Muscle of leg (tissue), 11 donors: ENCODE results near the gene CACNA1D. TPM values are rescaled to one million over a fixed set of nuclear protein-coding genes. Genes with fewer than 3 reads are reported as not detected.

ENCODE experiments used
- DNase-seq: peaks from one replicate; pipeline ENCODE4 v3.0.0; 2013
- H3K27ac ChIP-seq: one replicate; pipeline ENCODE4 v1.5.1; 2013; ENCODE audit warnings: mild to moderate bottlenecking, low read length, control low read depth
- H3K27me3 ChIP-seq: one replicate; pipeline ENCODE4 v1.6.1; 2013; ENCODE audit warnings: low read length; ENCODE audit not compliant: control insufficient read depth, insufficient read depth
- H3K36me3 ChIP-seq: one replicate; pipeline ENCODE4 v1.6.1; 2013; ENCODE audit warnings: low read length; ENCODE audit not compliant: control insufficient read depth, insufficient read depth
- H3K4me1 ChIP-seq: one replicate; pipeline ENCODE4 v1.6.1; 2013; ENCODE audit warnings: low read length; ENCODE audit not compliant: control insufficient read depth, insufficient read depth
- H3K4me3 ChIP-seq: one replicate; pipeline ENCODE4 v1.5.1; 2013; ENCODE audit warnings: low read length, control low read depth
- H3K9me3 ChIP-seq: replicated peaks from 2 replicates; pipeline ENCODE4 v1.6.1; 2013; ENCODE audit warnings: low read depth, low read length; ENCODE audit not compliant: control insufficient read depth
- WGBS: methylation state at CpG from one replicate; pipeline ENCODE4 v1.1.5; 2013; ENCODE audit warnings: missing lambda C conversion rate; ENCODE audit not compliant: insufficient coverage; 5-methylcytosine and 5-hydroxymethylcytosine counted together
- polyA plus RNA-seq, 8 donors: library from polyadenylated mRNA; unstranded; fragments of 120-200 nt; gene quantifications; one replicate each; pipeline versions ENCODE4 v1.2.1 to v1.2.3, GENCODE V29; 2013; ENCODE audit warnings: inconsistent platforms in 1 of 8, low replicate concordance in 1 of 8; ENCODE audit not compliant: insufficient read length in 8 of 8, insufficient read depth in 1 of 8
- total RNA-seq: library from RNA; stranded (reverse); fragments of 120-200 nt; gene quantifications from one replicate; pipeline ENCODE4 v1.2.4, GENCODE V29; 2013

Gene CACNA1D
- total and polyA plus RNA-seq, 9 donors: 0.86 to 6.3 (median 2.1) TPM

DNA sequence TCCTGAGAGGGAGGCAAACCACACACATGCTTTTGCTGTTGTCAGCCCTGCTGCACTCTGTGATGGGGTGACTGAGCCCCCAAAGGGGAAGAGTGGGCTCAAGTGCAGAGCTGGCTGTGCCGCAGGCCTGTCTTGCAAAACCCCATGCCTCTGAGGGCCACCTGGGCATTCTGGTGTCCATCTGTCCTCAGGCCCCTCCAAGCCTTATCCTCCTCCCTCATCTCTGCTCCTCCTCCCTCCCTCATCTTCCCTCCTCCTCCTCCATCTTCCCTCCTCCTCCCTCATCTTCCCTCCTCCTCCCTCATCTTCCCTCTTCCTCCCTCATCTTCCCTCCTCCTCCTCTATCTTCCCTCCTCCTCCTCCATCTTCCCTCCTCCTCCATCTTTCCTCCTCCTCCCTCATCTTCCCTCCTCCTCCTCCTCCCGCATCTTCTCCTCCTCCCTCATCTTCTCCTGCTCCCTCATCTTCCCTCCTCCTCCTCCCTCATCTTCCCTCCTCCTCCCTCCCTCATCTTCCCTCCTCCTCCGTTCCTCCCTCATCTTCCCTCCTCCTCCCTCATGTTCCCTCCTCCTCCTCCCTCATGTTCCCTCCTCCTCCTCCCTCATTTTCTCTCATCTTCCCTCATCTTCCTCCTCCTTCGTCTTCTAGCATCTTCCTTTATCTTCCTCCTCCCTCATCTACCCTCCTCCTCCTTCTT, 311.2 kb downstream of the CACNA1D start:
- H3K4me1 ChIP-seq: peaks cover 26% of the 10 kb centered on the region
- DNase-seq: no peak
- no peaks in the 10 kb centered on the region for H3K36me3 ChIP-seq
- no peak overlapping the region for H3K27ac ChIP-seq
- no peak overlapping the region for H3K4me3 ChIP-seq
- H3K9me3 ChIP-seq: no peaks in the 10 kb centered on the region
- no peaks in the 10 kb centered on the region for H3K27me3 ChIP-seq
- WGBS: 73% methylated on average over 3 of the region's 4 CpGs

DNA sequence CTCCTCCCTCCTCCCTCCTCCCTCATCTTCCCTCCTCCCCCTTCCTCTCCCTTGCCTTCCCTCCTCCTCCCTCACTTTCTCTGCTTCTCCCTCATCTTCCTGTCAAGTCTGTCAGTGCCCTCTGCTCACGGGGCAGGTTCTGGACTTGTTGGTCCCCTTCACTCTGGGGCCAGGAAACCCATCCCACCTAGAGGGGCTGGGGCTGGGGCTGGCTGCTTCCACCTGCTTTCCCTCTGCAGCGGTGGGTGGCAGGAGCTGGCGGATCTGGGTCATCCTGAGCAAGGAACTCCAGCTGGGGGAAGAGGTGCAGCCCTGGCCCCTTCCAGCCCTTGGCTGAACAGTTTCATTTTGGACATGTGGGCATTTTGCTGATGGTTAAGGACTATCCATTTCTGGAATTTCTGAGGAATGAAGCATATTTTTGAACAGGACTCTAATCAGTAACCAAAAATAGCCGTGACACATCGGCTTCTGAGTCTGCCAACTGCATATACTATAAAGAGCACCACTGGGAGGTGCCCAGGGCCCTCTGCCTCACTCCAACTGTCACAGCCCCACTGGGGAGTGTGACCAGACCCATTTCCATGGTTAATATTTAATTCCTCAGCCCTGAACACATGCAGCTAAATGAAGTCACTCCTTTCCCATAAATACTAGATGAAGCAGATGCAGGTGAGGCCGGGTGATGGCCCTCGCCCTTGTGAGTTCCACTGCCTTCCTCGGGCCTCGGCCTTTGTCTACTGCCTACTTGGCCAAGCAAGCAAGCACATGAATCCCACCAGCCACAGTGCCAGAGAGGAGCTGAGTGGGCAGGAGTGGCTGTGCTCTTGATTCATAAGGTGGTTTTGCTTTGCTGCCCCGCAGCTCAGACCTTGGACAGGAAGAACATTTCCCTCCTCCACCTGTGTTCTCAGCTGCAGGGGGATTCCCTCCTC, 312.0 kb downstream of the CACNA1D start:
- DNase-seq: no peak
- peaks cover 26% of the 10 kb centered on the region for H3K4me1 ChIP-seq
- no peaks in the 10 kb centered on the region for H3K27me3 ChIP-seq
- WGBS: 72% methylated on average over 7 of the region's 10 CpGs
- H3K9me3 ChIP-seq: no peaks in the 10 kb centered on the region
- no peak overlapping the region for H3K4me3 ChIP-seq
- H3K36me3 ChIP-seq: no peaks in the 10 kb centered on the region
- no peak overlapping the region for H3K27ac ChIP-seq

- WGBS: 67% methylated on average over 14 of the region's 15 CpGs
- Histone ChIP-seq H3K27me3 (no peaks in the 10 kb centered on the region), H3K36me3 (no peaks in the 10 kb centered on the region), H3K27ac (no peak overlapping the region), H3K9me3 (no peaks in the 10 kb centered on the region), H3K4me3 (no peak overlapping the region), H3K4me1 (peaks cover 26% of the 10 kb centered on the region)
- DNase-seq: no peak
Measured at GRCh38 chr3:53807117-53807810, 312.9 kb downstream of the CACNA1D start.

GRCh38 chr3:53808496-53808895, 314.1 kb downstream of the CACNA1D start:
- WGBS: 88% methylated on average over 10 of the region's 13 CpGs
- H3K36me3 ChIP-seq: no peaks in the 10 kb centered on the region

DNA sequence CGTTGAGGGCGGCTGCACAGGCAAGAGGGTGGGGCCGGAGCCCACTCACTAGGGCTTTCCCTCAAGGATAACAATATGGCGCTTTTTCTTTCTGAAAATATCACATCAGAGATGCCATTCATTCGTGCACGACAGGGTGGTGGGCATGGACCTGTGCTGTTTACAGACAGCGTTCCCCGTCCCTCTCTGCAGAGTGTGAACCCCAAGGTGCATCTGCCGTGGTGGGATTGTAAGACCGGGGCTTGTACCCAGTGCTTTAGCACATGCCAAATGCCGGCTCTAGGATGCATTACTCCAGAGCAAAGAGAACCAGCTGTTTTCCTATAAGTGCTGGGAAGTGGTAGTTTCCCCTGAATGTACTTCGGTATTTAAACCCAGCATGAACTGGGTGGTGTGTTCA, 314.9 kb downstream of the CACNA1D start:
- no peak overlapping the region for H3K4me3 ChIP-seq
- no peaks in the 10 kb centered on the region for H3K9me3 ChIP-seq
- WGBS: 85% methylated on average over 8 of the region's 12 CpGs
- no peak overlapping the region for H3K27ac ChIP-seq
- no peaks in the 10 kb centered on the region for H3K27me3 ChIP-seq
- no peaks in the 10 kb centered on the region for H3K36me3 ChIP-seq
- no peak for DNase-seq
- H3K4me1 ChIP-seq: peaks cover 20% of the 10 kb centered on the region

More at GRCh38 chr3:53808496-53808895, 314.1 kb downstream of the CACNA1D start:
- Histone ChIP-seq H3K27ac (no peak overlapping the region), H3K4me1 (peaks cover 26% of the 10 kb centered on the region), H3K27me3 (no peaks in the 10 kb centered on the region), H3K9me3 (no peaks in the 10 kb centered on the region), H3K4me3 (no peak overlapping the region)
- no peak for DNase-seq

GRCh38 chr3:53809764-53810400, 315.5 kb downstream of the CACNA1D start:
- no peaks in the 10 kb centered on the region for H3K36me3 ChIP-seq
- no peak overlapping the region for H3K4me3 ChIP-seq
- H3K4me1 ChIP-seq: peaks cover 15% of the 10 kb centered on the region
- no peak overlapping the region for H3K27ac ChIP-seq
- H3K9me3 ChIP-seq: no peaks in the 10 kb centered on the region
- no peaks in the 10 kb centered on the region for H3K27me3 ChIP-seq
- DNase-seq: no peak
- WGBS: 87% methylated on average over 21 of the region's 28 CpGs

- Histone ChIP-seq H3K9me3 (no peaks in the 10 kb centered on the region), H3K4me3 (no peak overlapping the region)
- 90% methylated on average over 18 of the region's 24 CpGs for WGBS
Measured at GRCh38 chr3:53811143-53811927, 316.9 kb downstream of the CACNA1D start.

GRCh38 chr3:53812434-53812833, 318.0 kb downstream of the CACNA1D start:
- H3K4me1 ChIP-seq: no peaks in the 10 kb centered on the region
- WGBS: 38% methylated on average over 4 of the region's 4 CpGs
- no peaks in the 10 kb centered on the region for H3K27me3 ChIP-seq
- H3K27ac ChIP-seq: no peak overlapping the region
- no peak overlapping the region for H3K4me3 ChIP-seq
- no peaks in the 10 kb centered on the region for H3K9me3 ChIP-seq
- H3K36me3 ChIP-seq: no peaks in the 10 kb centered on the region
- no peak for DNase-seq

More at GRCh38 chr3:53811143-53811927, 316.9 kb downstream of the CACNA1D start:
- H3K27ac ChIP-seq: no peak overlapping the region
- no peaks in the 10 kb centered on the region for H3K36me3 ChIP-seq
- H3K4me1 ChIP-seq: peaks cover 10% of the 10 kb centered on the region
- H3K27me3 ChIP-seq: no peaks in the 10 kb centered on the region
- DNase-seq: no peak

DNA sequence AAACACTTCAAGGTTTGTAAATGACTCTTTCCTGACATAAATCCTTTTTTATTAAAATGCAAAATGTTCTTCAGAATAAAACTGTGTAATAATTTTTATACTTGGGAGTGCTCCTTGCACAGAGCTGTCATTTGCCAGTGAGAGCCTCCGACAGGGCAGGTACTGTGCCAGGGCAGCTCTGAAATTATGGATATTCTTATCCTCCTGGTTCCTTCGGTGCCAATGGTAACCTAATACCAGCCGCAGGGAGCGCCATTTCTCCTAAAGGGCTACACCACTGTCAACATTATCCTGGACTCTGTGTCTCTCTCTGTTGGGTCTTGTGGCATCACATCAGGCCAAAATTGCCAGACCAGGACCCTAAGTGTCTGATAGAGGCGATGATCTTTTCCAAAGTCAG, 318.8 kb downstream of the CACNA1D start:
- H3K4me1 ChIP-seq: no peaks in the 10 kb centered on the region
- no peaks in the 10 kb centered on the region for H3K36me3 ChIP-seq
- no peaks in the 10 kb centered on the region for H3K27me3 ChIP-seq
- 82% methylated on average over 5 of the region's 5 CpGs for WGBS
- H3K27ac ChIP-seq: no peak overlapping the region
- no peak for DNase-seq
- no peak overlapping the region for H3K4me3 ChIP-seq
- no peaks in the 10 kb centered on the region for H3K9me3 ChIP-seq
